GM12878 (cell line): ENCODE data around the gene IL17RE. TPM values are rescaled to one million over a fixed set of nuclear protein-coding genes. Genes with fewer than 3 reads are reported as not detected.

ENCODE experiments used
- ATAC-seq: fragments of 200-7000 bp; cut with Tn5 transposase; 3 replicates; pipeline ENCODE4 v1.9.1; 2020; ENCODE audit warnings: mild to moderate bottlenecking, moderate library complexity
- BruUV-seq: library from RNA; stranded (reverse); fragments of 400-500 nt; replicated peaks from 2 replicates; lab custom pipeline; 2021; lab: Mats Ljungman, UMichigan
- CTCF ChIA-PET: fragments of 300-600 bp; sonication (Branson Sonifier 250); formaldehyde crosslinking; extraction: SDS; loops from one replicate; lab custom pipeline; 2021; ENCODE audit warnings: inconsistent platforms; lab: Yijun Ruan, JAX
- POLR2A ChIA-PET: fragments of 350-600 bp; formaldehyde crosslinking; extraction: SDS; loops from one replicate; lab custom pipeline; 2021; ENCODE audit warnings: inconsistent platforms; lab: Charles Lee
- RAD21 ChIA-PET: fragments of 300-600 bp; sonication (Branson Sonifier 250); formaldehyde crosslinking; loops from one replicate; lab custom pipeline; 2023; ENCODE audit warnings: antibody characterized with exemption; ENCODE audit not compliant: unreplicated experiment; lab: Charles Lee
- SMC1A ChIA-PET: fragments of 300-600 bp; sonication (Branson Sonifier 250); formaldehyde crosslinking; loops from one replicate; lab custom pipeline; 2023; ENCODE audit not compliant: unreplicated experiment, uncharacterized antibody; lab: Charles Lee
- DNase-seq: peaks from one replicate; pipeline ENCODE4 v3.0.0-alpha.2; 2011; ENCODE audit warnings: low read depth, low spot score
- FAIRE-seq: peaks from 3 replicates; lab custom pipeline; 2011; peaks lifted over from hg19 to GRCh38; lab: Jason Lieb, UNC
- H2AFZ ChIP-seq: 2 replicates; pipeline ENCODE4 v1.6.0; 2011; ENCODE audit warnings: low read depth, low read length, control low read depth; ENCODE audit not compliant: control insufficient read depth
- H3K27ac ChIP-seq: 2 replicates; pipeline ENCODE4 v1.5.1; 2011; ENCODE audit warnings: control low read depth; ENCODE audit not compliant: control insufficient read depth, insufficient read depth
- H3K27me3 ChIP-seq, 2 experiments: replicated peaks in 1 of 2; 2 replicates each; pipeline versions ENCODE4 v1.6.0 to v1.6.1; 2011; ENCODE audit warnings: low read length in 1 of 2; ENCODE audit not compliant: control insufficient read depth in 2 of 2, insufficient read depth in 2 of 2
- H3K36me3 ChIP-seq, 2 experiments: 2 replicates each; pipeline ENCODE4 v1.5.1; 2011; ENCODE audit warnings: low read length in 1 of 2; ENCODE audit not compliant: control insufficient read depth in 2 of 2, insufficient read depth in 2 of 2
- H3K4me1 ChIP-seq: 2 replicates; pipeline ENCODE4 v1.6.1; 2011; ENCODE audit warnings: mild to moderate bottlenecking, low read length, moderate library complexity, mixed read lengths; ENCODE audit not compliant: control insufficient read depth, insufficient read depth
- H3K4me2 ChIP-seq: 2 replicates; pipeline ENCODE4 v1.6.0; 2011; ENCODE audit warnings: control low read depth; ENCODE audit not compliant: control insufficient read depth, insufficient read depth
- H3K4me3 ChIP-seq: fragments of 200-600 bp; sonication (generic); 2 replicates; pipeline ENCODE4 v1.5.1; 2016
- H3K79me2 ChIP-seq: 2 replicates; pipeline ENCODE4 v1.6.0; 2011; ENCODE audit warnings: low read length; ENCODE audit not compliant: control insufficient read depth, insufficient read depth
- H3K9ac ChIP-seq: 2 replicates; pipeline ENCODE4 v1.8.0; 2011; ENCODE audit warnings: low read length, control low read depth, mixed read lengths; ENCODE audit not compliant: control insufficient read depth, insufficient read depth
- H3K9me3 ChIP-seq: replicated peaks from 3 replicates; pipeline ENCODE4 v1.5.1; 2011; ENCODE audit warnings: mild to moderate bottlenecking, low read length; ENCODE audit not compliant: control insufficient read depth, insufficient read depth
- H4K20me1 ChIP-seq: 2 replicates; pipeline ENCODE4 v1.6.0; 2011; ENCODE audit not compliant: control insufficient read depth, insufficient read depth
- BMI1 ChIP-seq: fragments of 450-650 bp; IDR thresholded peaks from 2 replicates; pipeline ENCODE4 v1.6.1; 2016; ENCODE audit warnings: mild to moderate bottlenecking, moderate library complexity, borderline replicate concordance
- CBX5 ChIP-seq: sonication (generic); IDR thresholded peaks from 2 replicates; pipeline ENCODE4 v1.6.1; 2016; ENCODE audit warnings: low read depth, moderate library complexity, mild to moderate bottlenecking, inconsistent platforms
- CHD4 ChIP-seq: fragments of 200-600 bp; sonication (generic); IDR thresholded peaks from 2 replicates; pipeline ENCODE4 v1.6.1; 2016; ENCODE audit warnings: mild to moderate bottlenecking
- ETV6 ChIP-seq, 2 experiments: fragments of 450-650 bp in 1 of 2; IDR thresholded peaks in 1 of 2; conservative IDR thresholded peaks in 1 of 2; 2 replicates each; pipeline ENCODE4 v1.6.1; 2014; ENCODE audit warnings: antibody characterized with exemption in 1 of 2, borderline replicate concordance in 1 of 2, low read depth in 1 of 2, mild to moderate bottlenecking in 1 of 2, moderate library complexity in 1 of 2
- HDAC6 ChIP-seq: fragments of 200-600 bp; sonication (generic); IDR thresholded peaks from one replicate; pipeline ENCODE4 v1.8.0; 2017; ENCODE audit warnings: antibody characterized with exemption; ENCODE audit not compliant: unreplicated experiment
- KDM1A ChIP-seq: fragments of 200-600 bp; sonication (generic); IDR thresholded peaks from 2 replicates; pipeline ENCODE4 v1.6.1; 2016; ENCODE audit warnings: borderline replicate concordance
- KLF5 ChIP-seq: fragments of 450-650 bp; IDR thresholded peaks from 2 replicates; pipeline ENCODE4 v1.6.1; 2014; ENCODE audit warnings: mild to moderate bottlenecking; ENCODE audit not compliant: partially characterized antibody
- NFXL1 ChIP-seq: fragments of 450-650 bp; IDR thresholded peaks from 2 replicates; pipeline ENCODE4 v1.6.1; 2017; ENCODE audit warnings: antibody characterized with exemption, mild to moderate bottlenecking, borderline replicate concordance
- NRF1 ChIP-seq: conservative IDR thresholded peaks from 2 replicates; pipeline ENCODE4 v1.6.1; 2011; ENCODE audit warnings: mild to moderate bottlenecking, low read depth, low read length, improper control_type of control experiment
- ZBTB11 ChIP-seq: fragments of 450-650 bp; formaldehyde crosslinking; IDR thresholded peaks from 2 replicates; pipeline ENCODE4 v1.5.0; 2022; ENCODE audit warnings: mild to moderate bottlenecking, missing genetic modification characterization
- ZNF274 ChIP-seq: IDR thresholded peaks from one replicate; pipeline ENCODE4 v1.8.0; 2011; ENCODE audit not compliant: insufficient read length, insufficient read depth
- WGBS: methylation state at CpG from one replicate; pipeline ENCODE4 v1.1.6; 2016; ENCODE audit warnings: low lambda C conversion rate; ENCODE audit not compliant: insufficient replicate concordance, insufficient coverage; ENCODE audit errors: missing lambda C conversion rate; 5-methylcytosine and 5-hydroxymethylcytosine counted together
- in situ Hi-C: fragments of 300-500 bp; cut with MboI; formaldehyde crosslinking; loops from 9 replicates; pipeline ENCODE4 v1.14.3; 2018; ENCODE audit warnings: mixed read lengths
- intact Hi-C: fragments of 100-400 bp; cut with micrococcal nuclease; formaldehyde crosslinking; loops from one replicate; pipeline ENCODE4 v1.14.2; 2022; ENCODE audit not compliant: unreplicated experiment
- polyA plus RNA-seq, 11 experiments: library from polyadenylated mRNA; depleted of rRNA in 4 of 11; unstranded in 6 of 11; stranded (reverse) in 5 of 11; fragments of >200 nt; fragmentation: Nextera tagmentation in 4 of 11; fragmentation: Illumina TruSeq in 1 of 11; extraction: Ambion mirVana in 4 of 11; extraction: Trizol in 1 of 11; gene quantifications; 1 replicate in 1 of 11; 2 replicates in 10 of 11; pipeline versions ENCODE4 v1.2.1 to v1.2.3, GENCODE V29; 2011 to 2016; ENCODE audit warnings: inconsistent platforms in 2 of 11, missing spikeins in 2 of 11, low read depth in 1 of 11
- total RNA-seq, 4 experiments: library from RNA; depleted of rRNA in 3 of 4; stranded (reverse); fragments of >200 nt in 3 of 4; fragmentation: Illumina TruSeq in 1 of 4; extraction: Trizol in 1 of 4; gene quantifications; 2 replicates each; pipeline versions ENCODE4 v1.2.1 to v1.2.3, GENCODE V29; 2013 to 2021
- TF ChIP-seq, protein P1 (sequence below): fragments of 450-650 bp; IDR thresholded peaks from 2 replicates; pipeline ENCODE4 v1.6.1; 2017; ENCODE audit warnings: mild to moderate bottlenecking
- TF ChIP-seq, protein P2 (sequence below): IDR thresholded peaks from 2 replicates; pipeline ENCODE4 v1.6.1; 2011; ENCODE audit warnings: low read depth, mild to moderate bottlenecking, low read length, moderate library complexity, borderline replicate concordance; ENCODE audit errors: extremely low read depth
- TF ChIP-seq, protein P3 (sequence below): fragments of 450-650 bp; IDR thresholded peaks from 2 replicates; pipeline ENCODE4 v1.6.1; 2014; ENCODE audit warnings: mild to moderate bottlenecking

The IL17RE gene
- total and polyA plus RNA-seq, 10 of the 15 experiments (the other 5 are each of a cell fraction or from before 2014, with no cell fraction given), result 0.04 to 0.51 (median 0.12) TPM; not detected in 2

DNA sequence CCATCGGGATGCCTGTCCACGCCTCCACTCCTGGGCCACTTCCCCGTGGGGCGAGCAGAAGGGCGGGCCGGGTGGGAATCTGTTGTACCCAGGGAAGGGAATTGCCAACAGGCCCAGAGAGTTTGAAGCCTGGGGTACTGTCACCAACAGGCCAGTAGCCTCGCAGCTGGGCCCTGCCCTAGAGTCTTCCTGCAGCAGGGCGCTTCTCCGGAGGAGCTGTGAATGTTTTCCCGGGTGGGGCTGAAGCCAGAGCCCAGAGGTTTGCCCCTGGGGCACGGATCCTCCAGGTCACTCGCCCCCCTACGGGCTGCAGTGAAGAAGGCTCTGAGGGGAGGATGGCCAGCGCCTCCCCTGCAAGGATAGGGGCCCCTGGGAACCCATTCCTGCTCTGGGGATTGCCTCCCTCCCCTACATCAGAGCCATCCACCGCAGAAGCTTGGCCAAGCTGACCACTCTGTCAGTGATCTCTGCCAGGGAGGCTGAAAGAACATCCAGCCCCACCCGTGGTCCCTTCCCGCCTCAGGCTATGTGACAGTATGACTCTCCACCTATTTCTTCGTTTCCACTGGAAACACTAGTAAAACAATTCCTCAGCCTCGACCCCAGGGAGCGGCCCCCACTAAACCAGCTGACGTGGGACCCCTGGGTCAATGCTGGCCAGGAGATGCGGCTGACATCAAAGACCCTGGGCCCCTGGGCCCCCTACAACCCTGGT, 39.4 kb upstream of the IL17RE start (continued):
- TF ChIP-seq KLF5 (no peak), ZBTB11 (CRISPR knock-in tag) (no peak), ETV6 (conservative IDR thresholded peaks at IDR 0.05 in 1 of 2, IDR thresholded peaks at IDR 0.05 in 1 of 2; ENCODE audit: borderline replicate concordance in 1 of 2, low read depth in 1 of 2) (no peak), HDAC6 (no peak)

DNA sequence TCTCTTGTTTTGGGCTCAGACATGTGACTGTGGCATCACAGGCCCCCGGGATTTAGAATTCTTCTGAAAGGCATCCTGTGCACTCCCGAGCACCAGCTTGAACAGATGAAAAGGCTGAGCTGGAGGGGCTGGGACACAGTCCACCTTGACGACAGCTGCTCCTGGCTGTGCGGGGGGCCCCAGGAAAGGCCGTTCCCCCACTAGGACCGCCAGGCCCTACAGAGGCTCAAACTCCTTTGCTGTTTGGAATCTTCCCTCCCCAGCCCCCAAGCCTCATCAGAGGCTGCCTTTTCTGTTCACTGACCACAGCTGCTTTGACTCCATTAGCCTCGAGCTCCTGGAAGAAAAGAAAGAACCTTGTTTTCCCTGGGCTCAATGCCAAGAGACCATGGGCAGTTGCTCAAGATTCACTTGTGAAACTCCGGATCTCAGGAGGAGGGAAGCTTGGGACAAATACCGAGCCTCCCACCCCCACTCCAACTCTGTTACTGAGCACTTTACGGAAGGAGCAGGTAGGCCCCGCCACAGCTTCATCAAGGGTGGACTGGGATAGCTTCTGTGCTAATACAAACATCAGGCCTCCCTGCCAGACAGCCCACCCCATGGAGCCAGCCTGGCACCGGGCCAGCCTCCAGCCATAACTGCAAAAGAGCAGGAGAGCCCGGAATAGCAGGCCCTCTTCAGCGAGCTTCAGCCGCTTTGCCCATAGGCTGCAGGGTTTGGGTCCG, 38.3 kb upstream of the IL17RE start:
- no peak overlapping the region for H3K4me3 ChIP-seq
- DNase-seq (no peak), ATAC-seq (no peak), FAIRE-seq (no peak)
- H3K27me3 ChIP-seq, result peaks cover 2 to 3% of the 10 kb centered on the region in 2 experiments; a peak in 2 of 4 replicates
- H3K79me2 ChIP-seq, result no peaks in the 10 kb centered on the region
- ChIA-PET SMC1A (no interaction called here), POLR2A (no interaction called here), RAD21 (no interaction called here), CTCF (interaction anchor here (1.0 to 2.7 kb wide), 3 partner anchors 12 to 69 kb away, joined by 3 to 6 read pairs (median 6); partner anchors contain the start of gene CRELD1)
- no peaks in the 10 kb centered on the region for H3K4me1 ChIP-seq
- H4K20me1 ChIP-seq, result no peaks in the 10 kb centered on the region
- no peak overlapping the region for H3K4me2 ChIP-seq
- 71% methylated on average over 16 of the region's 16 CpGs for WGBS
- no peaks in the 10 kb centered on the region for H3K36me3 ChIP-seq
- no peaks in the 10 kb centered on the region for H3K9me3 ChIP-seq
- BruUV-seq, result no TSS peak
- H3K27ac ChIP-seq, result no peak overlapping the region
- no peak overlapping the region for H3K9ac ChIP-seq
- in situ Hi-C loops, result no loop called here
- H2AFZ ChIP-seq, result no peak overlapping the region
- intact Hi-C loops, result no loop called here
- TF ChIP-seq, protein P1, sequence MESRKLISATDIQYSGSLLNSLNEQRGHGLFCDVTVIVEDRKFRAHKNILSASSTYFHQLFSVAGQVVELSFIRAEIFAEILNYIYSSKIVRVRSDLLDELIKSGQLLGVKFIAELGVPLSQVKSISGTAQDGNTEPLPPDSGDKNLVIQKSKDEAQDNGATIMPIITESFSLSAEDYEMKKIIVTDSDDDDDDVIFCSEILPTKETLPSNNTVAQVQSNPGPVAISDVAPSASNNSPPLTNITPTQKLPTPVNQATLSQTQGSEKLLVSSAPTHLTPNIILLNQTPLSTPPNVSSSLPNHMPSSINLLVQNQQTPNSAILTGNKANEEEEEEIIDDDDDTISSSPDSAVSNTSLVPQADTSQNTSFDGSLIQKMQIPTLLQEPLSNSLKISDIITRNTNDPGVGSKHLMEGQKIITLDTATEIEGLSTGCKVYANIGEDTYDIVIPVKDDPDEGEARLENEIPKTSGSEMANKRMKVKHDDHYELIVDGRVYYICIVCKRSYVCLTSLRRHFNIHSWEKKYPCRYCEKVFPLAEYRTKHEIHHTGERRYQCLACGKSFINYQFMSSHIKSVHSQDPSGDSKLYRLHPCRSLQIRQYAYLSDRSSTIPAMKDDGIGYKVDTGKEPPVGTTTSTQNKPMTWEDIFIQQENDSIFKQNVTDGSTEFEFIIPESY, result no peak
- TF ChIP-seq KDM1A, result no peak
- TF ChIP-seq NRF1, result no peak
- TF ChIP-seq, protein P2, sequence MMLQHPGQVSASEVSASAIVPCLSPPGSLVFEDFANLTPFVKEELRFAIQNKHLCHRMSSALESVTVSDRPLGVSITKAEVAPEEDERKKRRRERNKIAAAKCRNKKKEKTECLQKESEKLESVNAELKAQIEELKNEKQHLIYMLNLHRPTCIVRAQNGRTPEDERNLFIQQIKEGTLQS, result no peak
- no peak for TF ChIP-seq BMI1
- TF ChIP-seq, protein P3, sequence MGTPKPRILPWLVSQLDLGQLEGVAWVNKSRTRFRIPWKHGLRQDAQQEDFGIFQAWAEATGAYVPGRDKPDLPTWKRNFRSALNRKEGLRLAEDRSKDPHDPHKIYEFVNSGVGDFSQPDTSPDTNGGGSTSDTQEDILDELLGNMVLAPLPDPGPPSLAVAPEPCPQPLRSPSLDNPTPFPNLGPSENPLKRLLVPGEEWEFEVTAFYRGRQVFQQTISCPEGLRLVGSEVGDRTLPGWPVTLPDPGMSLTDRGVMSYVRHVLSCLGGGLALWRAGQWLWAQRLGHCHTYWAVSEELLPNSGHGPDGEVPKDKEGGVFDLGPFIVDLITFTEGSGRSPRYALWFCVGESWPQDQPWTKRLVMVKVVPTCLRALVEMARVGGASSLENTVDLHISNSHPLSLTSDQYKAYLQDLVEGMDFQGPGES, result no peak
- no peak for TF ChIP-seq NFXL1
- TF ChIP-seq CBX5, result no peak
- no peak for TF ChIP-seq CHD4
- no peak for TF ChIP-seq ZNF274
